GM10266 (cell line): Measurements from ENCODE around the gene KRTAP12-2.
"Not testable (repeated sequence)": the region's sequence is repeated elsewhere in the genome, so short reads cannot be mapped to it uniquely, and the experiment has no call there.

Experiments used
- DNase-seq: peaks from one replicate; pipeline ENCODE4 v3.0.0; 2012; ENCODE audit errors: extremely low spot score
- CTCF ChIP-seq: IDR thresholded peaks from 2 replicates; pipeline ENCODE4 v1.5.1; 2012; ENCODE audit warnings: mild to moderate bottlenecking, low read depth; ENCODE audit not compliant: control insufficient read depth, insufficient read depth; ENCODE audit errors: missing control alignments

Gene KRTAP12-2

GRCh38 chr21:44632067-44632466 lies 34.7 kb downstream of the KRTAP12-2 start:
- DNase-seq = no peak
- no peak for TF ChIP-seq CTCF

GRCh38 chr21:44630440-44630839 lies 36.3 kb downstream of the KRTAP12-2 start:
- no peak for DNase-seq
- TF ChIP-seq CTCF = no peak

GRCh38 chr21:44628707-44629391 lies 37.9 kb downstream of the KRTAP12-2 start:
- TF ChIP-seq CTCF = no peak

GRCh38 chr21:44627831-44628233 lies 38.9 kb downstream of the KRTAP12-2 start:
- not testable (repeated sequence) for DNase-seq

More at GRCh38 chr21:44628707-44629391, 37.9 kb downstream of the KRTAP12-2 start:
- no peak for DNase-seq

- not testable (repeated sequence) for DNase-seq
These were observed 39.4 kb downstream of the KRTAP12-2 start for GRCh38 chr21:44627181-44627822.

- DNase-seq = no peak
- no peak for TF ChIP-seq CTCF
These were observed 40.0 kb downstream of the KRTAP12-2 start, which contains the start of gene KRTAP10-9 for GRCh38 chr21:44626673-44627143. Gene KRTAP10-9 (plus strand): TSS chr21:44627093. CDS start chr21:44627172, 79 bp downstream.

GRCh38 chr21:44626262-44626661 lies 40.5 kb downstream of the KRTAP12-2 start:
- DNase-seq = no peak
- TF ChIP-seq CTCF = no peak

GRCh38 chr21:44625756-44626155 lies 41.0 kb downstream of the KRTAP12-2 start:
- no peak for DNase-seq
- TF ChIP-seq CTCF = no peak
